ENCODE data around the gene FMN1.

- TF ChIP-seq EZH2 (IDR thresholded peaks at IDR 0.05; ENCODE audit: low read depth), result no peak
- TF ChIP-seq CTCF (conservative IDR thresholded peaks at IDR 0.05), result no peak
These were observed 356.6 kb downstream of the FMN1 start for GRCh38 chr15:32837935-32838334.
